Lung microvascular endothelial cell (primary cell): ENCODE data around the gene ARHGEF6. TPM values are rescaled to one million over a fixed set of nuclear protein-coding genes. Genes with fewer than 3 reads are reported as not detected.
"Not testable (repeated sequence)": the region's sequence is repeated elsewhere in the genome, so short reads cannot be mapped to it uniquely, and the experiment has no call there.

Experiments
- DNase-seq, 2 donors: peaks; one replicate each; pipeline versions ENCODE4 v3.0.0 to v3.0.0-alpha.2; 2010; ENCODE audit warnings: low read depth in 2 of 2
- total RNA-seq: library from RNA; depleted of rRNA; stranded (reverse); fragments of >200 nt; gene quantifications from 2 replicates; pipeline ENCODE4 v1.2.1, GENCODE V29; 2014

The ARHGEF6 gene
- 5.9 and 12.7 TPM in 2 replicates for total RNA-seq

GRCh38 chrX:136780763-136781162 is at the start of gene ARHGEF6:
Gene ARHGEF6, minus strand, starts transcription at chrX:136780932. Its CDS starts 50 bp downstream, at chrX:136780882.
- DNase-seq = no peak

- no peak for DNase-seq
These were observed 48.7 kb upstream of the ARHGEF6 start for GRCh38 chrX:136829413-136829812.

- peak in 1 of 2 donors; percentile 11 for DNase-seq
These were observed 48.1 kb upstream of the ARHGEF6 start for GRCh38 chrX:136828830-136829229.

GRCh38 chrX:136827026-136827425 is 46.3 kb upstream of the ARHGEF6 start:
- no peak for DNase-seq

- no peak for DNase-seq
These were observed 45.0 kb upstream of the ARHGEF6 start for GRCh38 chrX:136825771-136826170.

GRCh38 chrX:136823175-136823574 is 42.4 kb upstream of the ARHGEF6 start:
- peak in 1 of 2 donors; percentile 14 for DNase-seq

GRCh38 chrX:136822337-136823095 is 41.8 kb upstream of the ARHGEF6 start:
- DNase-seq = no peak

- not testable (repeated sequence) for DNase-seq
These were observed 39.0 kb upstream of the ARHGEF6 start for GRCh38 chrX:136819756-136820155.

- DNase-seq = peak in 1 of 2 donors; percentile 3
These were observed 38.4 kb upstream of the ARHGEF6 start for GRCh38 chrX:136819031-136819703.

- DNase-seq = no peak
These were observed 36.2 kb upstream of the ARHGEF6 start for GRCh38 chrX:136816975-136817374.

GRCh38 chrX:136814847-136815750 is 34.4 kb upstream of the ARHGEF6 start:
- no peak for DNase-seq

GRCh38 chrX:136812286-136812685 is 31.6 kb upstream of the ARHGEF6 start:
- DNase-seq = no peak

GRCh38 chrX:136810493-136810892 is 29.8 kb upstream of the ARHGEF6 start:
- DNase-seq = no peak

GRCh38 chrX:136806891-136807410 is 26.2 kb upstream of the ARHGEF6 start:
- DNase-seq = no peak

- DNase-seq = no peak
These were observed 21.8 kb upstream of the ARHGEF6 start for GRCh38 chrX:136802515-136802914.

GRCh38 chrX:136797787-136798186 is 17.1 kb upstream of the ARHGEF6 start:
- DNase-seq = no peak

- DNase-seq = not testable (repeated sequence)
These were observed 14.4 kb upstream of the ARHGEF6 start for GRCh38 chrX:136795132-136795531.

- DNase-seq = not testable (repeated sequence)
These were observed 13.9 kb upstream of the ARHGEF6 start for GRCh38 chrX:136794660-136795059.

- no peak for DNase-seq
These were observed 13.3 kb upstream of the ARHGEF6 start for GRCh38 chrX:136794080-136794479.

- DNase-seq = no peak
These were observed 9.1 kb upstream of the ARHGEF6 start for GRCh38 chrX:136789856-136790255.

- DNase-seq = no peak
These were observed 3.5 kb upstream of the ARHGEF6 start for GRCh38 chrX:136784231-136784630.

GRCh38 chrX:136783159-136783558 is 2.4 kb upstream of the ARHGEF6 start:
- DNase-seq = no peak
